ENCODE results near the gene RHOB.
A peak's percentile ranks its signal among the peaks of the same experiment; 100 is the strongest.

RHOB gene

DNA sequence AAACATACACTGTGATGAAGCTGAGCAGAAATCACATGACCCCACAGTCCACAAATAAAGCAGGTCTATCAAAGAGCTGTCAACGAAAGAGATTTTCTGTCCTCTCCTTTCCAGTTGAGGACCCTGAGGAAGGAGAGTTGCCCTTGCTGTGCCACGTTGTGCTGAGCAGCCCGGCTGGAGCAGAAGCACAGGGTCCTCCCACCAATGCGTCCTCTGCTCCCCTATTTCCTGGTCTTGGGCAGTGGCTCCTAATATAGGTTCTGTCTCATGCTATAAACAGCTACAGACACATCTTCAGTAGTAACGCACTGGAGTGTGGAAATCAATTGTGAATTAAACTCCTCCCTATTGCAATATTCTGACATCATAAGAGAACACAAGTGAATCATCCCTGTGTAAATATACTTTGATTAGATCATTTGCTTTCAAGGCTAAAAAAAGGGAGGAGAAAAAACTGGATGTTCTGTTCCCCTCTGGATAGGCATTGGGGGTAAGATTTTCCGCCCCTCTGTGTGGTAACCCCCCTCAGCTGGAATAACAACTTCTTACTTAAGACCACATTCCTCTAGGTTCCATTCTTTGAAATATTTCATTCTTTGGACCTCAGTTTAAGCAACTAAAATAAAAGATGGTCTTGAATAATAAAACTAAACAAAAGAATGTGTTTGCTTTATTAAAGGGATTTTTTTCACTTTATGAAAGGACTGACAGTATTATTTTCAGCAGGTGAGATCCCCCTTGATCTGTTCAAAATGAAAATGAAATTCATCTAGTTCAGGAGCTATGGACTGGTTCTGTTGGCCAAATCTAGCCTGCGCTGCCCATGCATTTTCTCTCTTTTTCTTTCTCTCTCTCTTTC lies 8.3 kb upstream of the RHOB start:
- no peak for DNase-seq (ENCODE audit: low read depth)

DNA sequence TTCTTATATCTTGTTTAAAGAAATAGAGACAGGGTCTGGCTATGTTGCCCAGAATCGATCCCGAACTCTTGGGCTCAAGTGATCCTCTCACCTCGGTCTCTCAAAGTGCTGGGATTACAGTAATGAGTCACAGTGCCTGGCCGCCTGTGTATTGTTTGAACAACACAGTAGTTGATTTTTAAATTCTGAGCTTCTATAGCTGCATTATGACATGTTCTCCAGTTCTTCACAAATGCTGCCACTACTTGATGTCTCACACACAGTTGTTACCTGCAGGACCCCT lies 7.7 kb upstream of the RHOB start:
- DNase-seq (ENCODE audit: low read depth), result no peak

DNA sequence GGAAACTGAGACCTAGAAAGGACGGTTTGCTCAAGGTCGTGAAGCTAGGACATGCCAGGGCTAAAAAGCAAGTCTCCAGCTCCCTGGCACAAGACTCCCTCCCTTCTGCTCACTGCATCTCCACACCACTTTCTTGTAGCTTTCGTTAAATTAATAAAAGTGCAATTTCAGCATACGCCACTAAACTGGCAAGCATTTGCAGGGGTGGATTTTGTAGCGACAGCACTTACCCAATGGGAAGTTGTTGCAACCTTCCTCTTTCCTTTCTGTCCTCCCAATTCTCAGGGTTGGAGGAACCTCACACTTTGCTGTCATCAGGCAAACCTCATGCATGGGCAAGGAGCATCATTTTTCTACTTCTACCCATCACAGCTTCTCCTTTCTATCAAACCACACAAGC lies 7.4 kb upstream of the RHOB start:
- DNase-seq (ENCODE audit: low read depth), result no peak

DNA sequence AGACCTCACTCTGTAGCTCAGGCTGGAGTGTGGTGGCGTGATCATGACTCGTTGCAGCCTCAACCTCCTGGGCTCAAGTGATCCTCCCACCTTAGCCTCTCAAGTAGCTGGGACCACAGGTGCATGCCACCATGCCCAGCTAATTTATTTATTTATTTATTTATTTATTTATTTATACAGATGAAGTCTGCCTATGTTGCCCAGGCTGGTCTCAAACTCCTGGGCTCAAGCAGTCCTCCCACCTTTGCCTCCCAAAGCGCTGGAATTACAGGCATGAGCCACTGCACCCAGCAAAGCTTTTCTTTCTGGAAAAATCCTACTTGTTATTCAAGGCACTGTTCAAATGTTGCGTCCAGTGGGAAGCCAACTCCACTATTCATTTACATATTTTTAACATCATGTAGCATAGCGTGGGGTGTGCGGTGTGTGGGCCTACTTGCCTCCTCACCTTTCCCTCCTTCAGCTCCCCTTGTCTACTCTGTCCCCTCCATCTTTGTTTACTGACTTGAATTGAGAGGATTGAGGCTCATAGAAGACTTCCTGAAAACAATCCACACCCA lies 6.8 kb upstream of the RHOB start:
- no peak for DNase-seq (ENCODE audit: low read depth)

DNA sequence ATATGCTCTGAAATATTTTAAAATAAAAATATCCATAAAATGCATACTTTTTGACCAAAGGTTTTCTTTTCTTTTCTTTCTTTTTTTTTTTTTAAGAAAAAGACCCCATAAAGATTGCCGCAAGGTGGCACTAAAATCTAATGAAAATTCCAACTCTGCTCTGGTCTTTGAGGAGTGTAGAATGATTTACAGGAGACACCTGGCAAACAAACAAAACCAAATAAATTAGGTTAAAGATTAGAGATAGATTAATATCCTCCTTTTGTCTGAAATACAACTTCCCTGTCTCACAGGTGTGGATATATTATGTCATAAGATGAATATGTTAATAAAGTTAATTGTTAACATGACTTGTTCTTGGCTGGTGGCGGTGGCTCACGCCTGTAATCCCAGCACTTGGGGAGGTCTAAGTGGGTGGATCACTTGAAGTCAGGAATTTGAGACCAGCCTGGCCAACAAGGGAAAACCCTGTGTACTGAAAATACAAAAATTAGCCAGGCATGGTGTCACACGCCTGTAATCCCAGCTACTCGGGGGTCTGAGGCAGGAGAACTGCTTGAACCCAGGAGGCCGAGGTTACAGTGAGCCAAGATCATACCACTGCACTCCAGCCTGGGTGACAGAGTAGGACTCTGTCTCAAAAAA lies 3.5 kb upstream of the RHOB start:
- DNase-seq (ENCODE audit: low read depth), result no peak

DNA sequence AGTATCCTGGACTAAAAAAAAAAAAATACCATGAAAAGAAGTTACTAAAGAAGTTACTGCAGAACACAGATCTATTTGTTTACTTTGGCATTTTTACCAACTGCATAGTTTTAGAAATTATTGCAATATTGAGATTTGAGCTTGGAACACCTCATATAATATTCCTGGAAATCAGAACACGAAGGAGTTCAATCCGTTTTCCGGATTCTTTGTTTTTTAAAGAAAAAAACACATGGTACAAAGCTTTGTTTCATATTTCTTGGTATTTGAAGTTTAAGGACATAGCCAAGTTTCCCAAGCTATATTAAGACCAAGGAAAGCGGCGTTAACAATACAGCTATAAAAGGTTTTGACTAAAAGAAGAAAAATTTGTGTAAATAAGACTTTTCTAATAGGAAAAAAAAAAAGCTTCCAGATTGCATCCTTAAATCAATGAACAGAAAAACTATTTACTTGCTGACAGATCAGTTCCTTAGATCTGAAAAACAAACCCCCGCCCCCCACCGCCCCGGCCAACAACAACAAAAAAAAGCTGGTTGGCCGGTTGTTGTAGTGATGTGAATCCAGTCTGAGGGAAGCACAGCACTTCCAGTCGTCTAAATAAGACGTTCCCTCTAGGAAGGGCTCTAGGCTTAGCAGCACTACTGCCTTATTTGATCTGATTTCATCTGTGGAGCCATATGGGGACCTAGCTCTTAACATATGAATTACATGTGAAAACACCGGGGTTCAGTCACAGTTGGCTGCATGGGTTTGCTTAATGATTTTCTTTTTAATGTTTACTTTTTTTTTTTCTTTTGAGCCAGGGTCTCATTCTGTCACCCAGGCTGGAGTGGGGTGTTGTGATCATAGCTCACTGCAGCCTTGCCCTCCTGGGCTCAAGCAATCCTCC lies 2.5 kb upstream of the RHOB start:
- no peak for DNase-seq (ENCODE audit: low read depth)

DNA sequence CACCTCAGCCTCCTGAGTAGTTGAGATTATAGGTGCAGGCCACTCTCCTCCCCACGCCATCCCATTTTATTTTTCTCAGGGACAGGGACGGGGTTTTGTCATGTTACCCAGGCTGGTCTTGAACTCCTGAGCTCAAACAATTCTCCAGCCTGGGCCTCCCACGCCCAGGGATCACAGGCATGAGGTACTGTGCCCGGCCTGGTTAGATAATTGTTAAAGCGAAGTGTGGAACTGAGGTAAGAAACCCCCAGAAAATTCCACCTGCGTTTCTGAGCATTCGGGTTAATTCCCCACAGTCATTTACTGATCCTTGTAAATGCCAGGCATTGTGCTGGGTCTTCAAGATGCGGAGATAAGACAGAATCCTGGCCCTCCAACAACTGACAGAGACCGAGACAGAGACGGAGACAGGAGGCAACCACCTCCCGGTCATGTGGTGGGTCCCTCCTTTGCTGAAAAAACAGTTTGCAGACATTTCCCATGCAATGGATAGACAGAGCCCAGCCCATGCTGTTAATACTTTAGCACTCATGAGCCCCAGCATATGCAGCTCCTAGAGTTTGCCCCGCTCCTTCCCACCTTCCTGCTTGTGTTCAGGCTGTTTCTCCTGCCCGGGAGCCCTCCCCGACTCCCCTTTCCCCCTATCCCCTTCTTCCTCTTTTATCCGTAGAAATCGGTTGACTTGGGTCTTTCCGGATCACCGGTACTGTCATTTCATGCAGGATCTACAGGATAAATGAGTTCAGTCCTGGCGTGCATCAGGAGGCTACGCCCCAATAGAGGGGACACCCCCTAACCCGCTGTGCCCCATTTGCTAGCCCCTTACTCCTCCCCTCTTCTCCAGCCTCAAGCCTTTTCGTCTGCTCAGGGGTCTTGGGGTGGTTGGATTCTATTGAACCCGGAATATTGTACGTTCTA lies 1.6 kb upstream of the RHOB start:
- DNase-seq (ENCODE audit: low read depth), result no peak

DNA sequence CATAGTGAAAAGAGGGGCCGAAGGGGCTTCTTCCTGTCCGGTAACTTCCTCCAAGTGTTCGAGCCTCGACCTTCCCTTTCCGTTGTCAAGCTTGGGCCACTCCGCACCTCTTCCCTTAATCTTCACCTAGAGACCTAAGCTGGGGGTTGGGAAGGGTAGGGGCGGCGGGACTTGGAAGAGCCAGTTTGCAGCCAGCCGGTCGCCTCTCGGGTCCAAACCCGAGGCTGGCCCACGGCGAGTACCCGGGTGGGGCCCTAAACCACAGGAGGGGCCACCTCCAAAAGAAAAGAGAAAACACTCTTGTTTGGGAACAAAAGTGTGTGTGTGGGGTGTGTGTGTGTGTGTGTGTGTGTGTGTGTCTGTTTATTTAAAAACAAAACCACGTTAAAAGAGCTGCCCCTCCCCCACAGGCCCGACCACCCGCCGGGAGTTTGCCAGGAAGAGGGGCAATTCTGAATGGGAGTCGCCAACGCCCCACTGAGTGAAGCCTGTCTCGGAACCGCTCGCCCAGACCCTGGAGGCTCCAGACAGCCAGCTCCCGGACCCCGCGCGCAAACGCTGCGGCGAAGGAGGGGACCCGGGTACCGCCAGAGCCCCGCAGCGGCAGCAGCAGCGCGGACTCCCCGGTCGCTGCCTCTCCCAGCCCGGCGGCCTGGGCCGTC lies 488 bp upstream of the RHOB start:
- no peak for DNase-seq (ENCODE audit: low read depth)

DNA sequence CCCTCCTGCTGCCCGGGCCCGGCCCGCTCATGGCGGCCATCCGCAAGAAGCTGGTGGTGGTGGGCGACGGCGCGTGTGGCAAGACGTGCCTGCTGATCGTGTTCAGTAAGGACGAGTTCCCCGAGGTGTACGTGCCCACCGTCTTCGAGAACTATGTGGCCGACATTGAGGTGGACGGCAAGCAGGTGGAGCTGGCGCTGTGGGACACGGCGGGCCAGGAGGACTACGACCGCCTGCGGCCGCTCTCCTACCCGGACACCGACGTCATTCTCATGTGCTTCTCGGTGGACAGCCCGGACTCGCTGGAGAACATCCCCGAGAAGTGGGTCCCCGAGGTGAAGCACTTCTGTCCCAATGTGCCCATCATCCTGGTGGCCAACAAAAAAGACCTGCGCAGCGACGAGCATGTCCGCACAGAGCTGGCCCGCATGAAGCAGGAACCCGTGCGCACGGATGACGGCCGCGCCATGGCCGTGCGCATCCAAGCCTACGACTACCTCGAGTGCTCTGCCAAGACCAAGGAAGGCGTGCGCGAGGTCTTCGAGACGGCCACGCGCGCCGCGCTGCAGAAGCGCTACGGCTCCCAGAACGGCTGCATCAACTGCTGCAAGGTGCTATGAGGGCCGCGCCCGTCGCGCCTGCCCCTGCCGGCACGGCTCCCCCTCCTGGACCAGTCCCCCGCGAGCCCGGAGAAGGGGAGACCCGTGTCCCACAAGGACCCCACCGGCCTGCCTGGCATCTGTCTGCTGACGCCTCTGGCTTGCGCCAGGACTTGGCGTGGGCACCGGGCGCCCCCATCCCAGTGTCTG lies 767 bp downstream of the RHOB start:
- DNase-seq (ENCODE audit: low read depth), result peak; percentile 19

DNA sequence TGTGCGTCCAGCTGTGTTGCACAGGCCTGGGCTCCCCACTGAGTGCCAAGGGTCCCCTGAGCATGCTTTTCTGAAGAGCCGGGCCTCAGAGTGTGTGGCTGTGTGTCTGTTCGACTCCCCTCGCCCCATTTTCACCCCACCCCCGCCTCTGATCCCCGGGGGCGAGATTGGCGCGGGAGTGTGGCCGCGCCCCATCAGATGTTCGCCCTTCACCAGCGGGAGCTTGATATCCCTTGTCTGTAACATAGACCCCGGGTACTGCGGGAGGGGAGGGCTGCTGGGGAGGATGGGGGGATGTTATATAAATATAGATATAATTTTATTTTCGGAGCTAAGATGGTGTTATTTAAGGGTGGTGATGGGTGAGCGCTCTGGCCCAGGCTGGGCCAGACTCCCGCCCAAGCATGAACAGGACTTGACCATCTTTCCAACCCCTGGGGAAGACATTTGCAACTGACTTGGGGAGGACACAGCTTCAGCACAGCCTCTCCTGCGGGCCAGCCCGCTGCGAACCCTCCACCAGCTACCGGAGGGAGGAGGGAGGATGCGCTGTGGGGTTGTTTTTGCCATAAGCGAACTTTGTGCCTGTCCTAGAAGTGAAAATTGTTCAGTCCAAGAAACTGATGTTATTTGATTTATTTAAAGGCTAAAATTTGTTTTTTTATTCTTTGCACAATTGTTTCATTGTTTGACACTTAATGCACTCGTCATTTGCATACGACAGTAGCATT lies 1.5 kb downstream of the RHOB start:
- no peak for DNase-seq (ENCODE audit: low read depth)

DNA sequence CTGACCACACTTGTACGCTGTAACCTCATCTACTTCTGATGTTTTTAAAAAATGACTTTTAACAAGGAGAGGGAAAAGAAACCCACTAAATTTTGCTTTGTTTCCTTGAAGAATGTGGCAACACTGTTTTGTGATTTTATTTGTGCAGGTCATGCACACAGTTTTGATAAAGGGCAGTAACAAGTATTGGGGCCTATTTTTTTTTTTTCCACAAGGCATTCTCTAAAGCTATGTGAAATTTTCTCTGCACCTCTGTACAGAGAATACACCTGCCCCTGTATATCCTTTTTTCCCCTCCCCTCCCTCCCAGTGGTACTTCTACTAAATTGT lies 2.1 kb downstream of the RHOB start:
- no peak for DNase-seq (ENCODE audit: low read depth)

DNA sequence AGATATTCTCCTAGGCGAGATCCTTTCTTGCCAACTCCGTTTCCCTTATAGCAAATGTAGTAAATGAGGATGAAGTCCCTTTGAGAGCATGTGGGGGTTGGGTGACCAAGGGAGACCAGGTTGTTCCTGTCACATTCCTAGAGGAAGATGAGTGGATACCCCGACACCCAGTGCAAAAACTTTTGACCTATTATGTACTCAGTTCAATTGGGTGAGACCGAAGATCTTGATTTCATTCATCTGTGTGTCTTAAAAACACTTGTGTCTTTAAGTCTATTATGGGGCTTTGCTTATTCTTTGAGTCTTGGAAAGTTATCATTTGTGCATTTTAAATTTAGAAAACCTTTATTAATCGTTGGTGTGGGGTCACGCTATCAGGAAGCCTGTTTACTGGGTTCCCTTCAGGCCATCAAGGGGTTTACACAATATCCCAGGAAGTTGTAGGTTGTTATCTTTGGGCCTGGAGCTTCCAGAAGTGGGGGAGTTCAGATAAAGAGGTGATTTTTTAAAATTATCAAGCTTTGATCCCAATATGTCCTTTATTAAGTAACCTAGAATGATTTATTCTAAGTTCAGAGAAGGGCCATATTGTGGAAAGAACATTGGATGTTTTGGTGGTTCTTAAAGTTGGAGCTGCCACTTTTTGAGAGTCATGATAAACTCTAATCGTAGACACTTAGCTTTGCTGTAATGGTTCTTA lies 2.8 kb downstream of the RHOB start:
- no peak for DNase-seq (ENCODE audit: low read depth)

DNA sequence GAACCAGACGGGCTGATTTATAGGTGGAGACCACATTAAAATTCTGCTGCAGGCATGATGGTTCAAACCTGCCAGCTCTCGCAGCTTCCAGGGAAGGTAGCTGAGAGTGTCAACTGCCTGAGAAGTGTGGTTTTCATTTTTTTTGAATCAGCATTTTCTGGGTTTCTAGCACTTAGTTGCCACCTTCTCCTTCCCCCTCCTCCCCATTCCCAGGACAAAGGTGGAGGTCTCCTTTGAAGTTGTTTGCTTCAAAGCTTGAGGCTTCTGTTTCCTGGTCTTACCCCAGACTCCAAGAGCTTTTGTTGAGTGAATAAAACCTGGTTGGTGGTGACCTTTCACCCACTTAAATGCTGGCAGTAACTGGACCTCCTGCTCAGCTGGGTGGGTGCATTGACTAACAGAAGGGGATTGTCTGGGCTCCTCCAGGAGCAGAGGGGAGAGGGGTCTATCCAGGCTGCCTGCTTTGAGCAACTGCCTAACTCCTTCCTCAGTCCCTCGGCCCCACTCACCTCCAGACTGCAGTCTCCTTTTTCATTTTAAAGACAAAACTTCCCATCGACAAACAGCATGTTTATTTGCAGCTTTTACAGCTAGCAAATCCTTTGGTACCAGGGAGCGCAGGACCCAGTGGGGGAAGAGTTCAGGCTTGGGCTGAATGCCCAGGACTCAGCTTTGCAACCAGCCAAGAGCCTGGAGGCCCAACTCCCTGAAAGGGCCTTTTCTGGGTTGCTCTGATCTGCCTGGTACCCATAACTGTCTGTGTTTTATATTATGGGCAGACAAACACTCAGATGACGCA lies 3.5 kb downstream of the RHOB start:
- no peak for DNase-seq (ENCODE audit: low read depth)

DNA sequence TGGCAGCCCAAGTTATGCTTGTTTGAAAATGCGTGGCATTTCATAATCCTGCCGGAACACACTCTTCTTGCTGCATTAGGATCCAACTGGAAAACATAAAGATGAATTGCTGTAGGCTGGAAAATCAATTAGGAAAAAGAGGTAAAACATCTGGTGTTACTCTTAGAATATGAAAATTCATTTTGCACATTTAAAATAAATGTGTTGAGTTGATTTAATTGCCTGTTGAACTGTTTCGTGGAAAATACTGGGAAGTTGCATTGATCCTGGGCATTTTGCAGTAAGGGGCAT lies 4.1 kb downstream of the RHOB start:
- no peak for DNase-seq (ENCODE audit: low read depth)

DNA sequence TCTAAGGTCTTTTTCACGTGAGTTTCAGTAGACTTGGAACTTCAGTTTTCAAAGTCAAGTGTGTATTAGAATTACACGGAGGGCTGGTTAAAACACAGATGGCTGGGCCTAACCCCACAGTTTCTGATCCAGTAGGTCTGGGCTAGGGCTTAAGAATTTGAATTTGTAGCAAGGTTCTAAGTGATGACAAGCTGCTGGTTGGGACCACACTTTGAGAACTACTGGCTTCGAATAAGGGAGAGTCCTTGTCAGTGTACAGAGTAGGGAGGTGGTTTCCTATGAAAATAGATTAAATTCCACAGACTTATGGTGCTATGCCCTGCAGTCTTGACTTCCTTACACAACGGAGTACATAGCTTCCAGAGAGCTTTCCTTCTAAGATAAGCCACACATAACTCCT lies 4.5 kb downstream of the RHOB start:
- DNase-seq (ENCODE audit: low read depth), result no peak

DNA sequence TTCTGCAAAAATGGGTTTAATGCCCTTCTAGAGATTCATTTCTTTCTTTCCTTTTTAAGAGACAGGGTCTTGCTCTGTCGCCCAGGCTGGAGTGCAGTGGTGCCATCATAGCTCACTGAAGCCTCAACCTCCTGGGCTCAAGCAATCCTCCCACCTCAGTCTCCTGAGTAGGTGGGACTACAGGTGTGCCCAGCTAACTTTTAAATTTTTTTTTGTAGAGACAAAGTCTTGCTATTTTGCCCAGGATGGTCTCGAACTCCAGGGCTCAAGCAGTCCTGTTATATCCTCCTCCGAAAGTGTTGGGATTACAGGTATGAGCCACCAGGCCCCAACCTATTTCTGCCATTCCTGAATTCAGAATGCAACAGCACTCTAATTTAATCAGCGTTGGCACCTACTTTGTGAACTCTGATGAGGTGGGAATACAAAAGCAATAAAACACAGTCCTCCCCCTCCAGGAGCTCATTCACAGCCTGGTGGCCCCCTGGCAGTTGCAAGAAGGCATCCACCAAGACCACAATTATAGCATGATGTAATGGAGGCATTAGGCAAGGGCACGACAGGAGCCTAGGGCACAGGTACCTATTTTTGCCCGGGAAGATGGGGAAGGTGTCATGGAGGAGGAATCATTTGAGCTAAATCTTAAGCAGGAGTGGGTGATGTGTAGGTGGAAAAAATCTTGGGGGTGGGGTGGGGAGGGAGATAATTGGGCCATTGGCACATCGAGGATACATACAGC lies 5.1 kb downstream of the RHOB start:
- DNase-seq (ENCODE audit: low read depth), result no peak

DNA sequence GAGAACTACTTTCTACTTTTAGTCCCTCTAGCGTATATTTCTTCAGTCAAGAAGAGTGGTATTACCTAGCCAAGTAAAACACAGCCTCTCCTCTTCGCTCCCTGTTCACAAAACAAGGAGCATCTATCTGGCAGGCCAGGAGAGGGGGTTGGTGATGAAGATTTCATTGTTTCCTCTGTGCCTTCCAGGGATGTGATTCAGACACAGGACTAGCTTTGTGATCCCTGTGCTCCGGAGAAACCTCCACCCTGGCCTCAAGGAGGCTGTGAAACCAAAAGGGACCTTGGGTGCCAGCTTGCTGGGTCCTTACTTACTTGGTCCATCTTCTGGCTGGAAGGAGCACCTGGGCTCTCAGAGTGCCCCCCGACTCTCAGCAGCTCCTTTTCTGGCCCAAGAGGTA lies 5.7 kb downstream of the RHOB start:
- DNase-seq (ENCODE audit: low read depth), result no peak

DNA sequence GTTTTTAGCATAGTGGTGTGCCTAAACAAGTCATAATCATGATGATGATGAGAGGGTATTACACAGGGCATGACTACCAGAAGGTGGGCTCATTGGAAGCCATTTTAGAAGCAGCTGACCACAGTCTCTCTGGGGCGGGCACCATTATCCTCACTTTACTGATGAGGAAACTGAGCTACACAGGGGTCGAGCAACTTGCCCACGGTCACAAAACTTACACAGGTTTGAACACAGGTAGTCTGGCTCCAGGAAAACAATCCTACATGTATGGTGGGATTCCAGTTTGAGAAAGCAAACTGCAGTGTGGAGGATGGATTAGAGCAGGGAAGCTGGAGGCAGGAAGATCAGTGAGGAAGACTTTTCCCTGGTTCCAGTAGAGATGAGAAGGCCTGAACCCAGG lies 6.2 kb downstream of the RHOB start:
- no peak for DNase-seq (ENCODE audit: low read depth)
